ENCODE results near the gene KCNJ12. TPM values are rescaled to one million over a fixed set of nuclear protein-coding genes. Genes with fewer than 3 reads are reported as not detected.
"Not testable (repeated sequence)": the region's sequence is repeated elsewhere in the genome, so short reads cannot be mapped to it uniquely, and the experiment has no call there.

The KCNJ12 gene
- total RNA-seq, 1 experiment from 2014 or later, result 7.6 TPM

- H3K4me3 ChIP-seq (ENCODE audit: insufficient read depth, low read depth, low read length); DNase-seq; H3K27me3 ChIP-seq (ENCODE audit: control insufficient read depth, insufficient read depth, low read length); H3K36me3 ChIP-seq (replicated peaks; ENCODE audit: control insufficient read depth, insufficient read depth, low read length): not testable (repeated sequence)
Measured at GRCh38 chr17:21400187-21400569, 24.0 kb downstream of the KCNJ12 start.

GRCh38 chr17:21400816-21401593 lies 24.8 kb downstream of the KCNJ12 start:
- Histone ChIP-seq H3K27me3 (ENCODE audit: control insufficient read depth, insufficient read depth, low read length) (no peaks in the 10 kb centered on the region), H3K4me3 (ENCODE audit: insufficient read depth, low read depth, low read length) (no peak overlapping the region), H3K36me3 (replicated peaks; ENCODE audit: control insufficient read depth, insufficient read depth, low read length) (no peaks in the 10 kb centered on the region)
- no peak for DNase-seq

GRCh38 chr17:21402166-21402571 lies 26.0 kb downstream of the KCNJ12 start:
- not testable (repeated sequence) for DNase-seq; H3K36me3 ChIP-seq (replicated peaks; ENCODE audit: control insufficient read depth, insufficient read depth, low read length); H3K27me3 ChIP-seq (ENCODE audit: control insufficient read depth, insufficient read depth, low read length); H3K4me3 ChIP-seq (ENCODE audit: insufficient read depth, low read depth, low read length)

GRCh38 chr17:21402926-21403325 lies 26.8 kb downstream of the KCNJ12 start:
- not testable (repeated sequence) for H3K27me3 ChIP-seq (ENCODE audit: control insufficient read depth, insufficient read depth, low read length); DNase-seq; H3K4me3 ChIP-seq (ENCODE audit: insufficient read depth, low read depth, low read length); H3K36me3 ChIP-seq (replicated peaks; ENCODE audit: control insufficient read depth, insufficient read depth, low read length)

- not testable (repeated sequence) for H3K27me3 ChIP-seq (ENCODE audit: control insufficient read depth, insufficient read depth, low read length); H3K4me3 ChIP-seq (ENCODE audit: insufficient read depth, low read depth, low read length); H3K36me3 ChIP-seq (replicated peaks; ENCODE audit: control insufficient read depth, insufficient read depth, low read length); DNase-seq
Measured at GRCh38 chr17:21404106-21404505, 27.9 kb downstream of the KCNJ12 start.

- not testable (repeated sequence) for H3K36me3 ChIP-seq (replicated peaks; ENCODE audit: control insufficient read depth, insufficient read depth, low read length); DNase-seq; H3K27me3 ChIP-seq (ENCODE audit: control insufficient read depth, insufficient read depth, low read length); H3K4me3 ChIP-seq (ENCODE audit: insufficient read depth, low read depth, low read length)
Measured at GRCh38 chr17:21404539-21404938, 28.4 kb downstream of the KCNJ12 start.

GRCh38 chr17:21404956-21405731 lies 29.0 kb downstream of the KCNJ12 start:
- H3K27me3 ChIP-seq (ENCODE audit: control insufficient read depth, insufficient read depth, low read length); DNase-seq; H3K4me3 ChIP-seq (ENCODE audit: insufficient read depth, low read depth, low read length); H3K36me3 ChIP-seq (replicated peaks; ENCODE audit: control insufficient read depth, insufficient read depth, low read length): not testable (repeated sequence)

- DNase-seq; H3K36me3 ChIP-seq (replicated peaks; ENCODE audit: control insufficient read depth, insufficient read depth, low read length): not testable (repeated sequence)
Measured at GRCh38 chr17:21405904-21406400, 29.8 kb downstream of the KCNJ12 start.

GRCh38 chr17:21406616-21407404 lies 30.7 kb downstream of the KCNJ12 start:
- H3K36me3 ChIP-seq (replicated peaks; ENCODE audit: control insufficient read depth, insufficient read depth, low read length); DNase-seq; H3K4me3 ChIP-seq (ENCODE audit: insufficient read depth, low read depth, low read length); H3K27me3 ChIP-seq (ENCODE audit: control insufficient read depth, insufficient read depth, low read length): not testable (repeated sequence)

More at GRCh38 chr17:21405904-21406400, 29.8 kb downstream of the KCNJ12 start:
- not testable (repeated sequence) for H3K4me3 ChIP-seq (ENCODE audit: insufficient read depth, low read depth, low read length); H3K27me3 ChIP-seq (ENCODE audit: control insufficient read depth, insufficient read depth, low read length)

- DNase-seq; H3K27me3 ChIP-seq (ENCODE audit: control insufficient read depth, insufficient read depth, low read length); H3K4me3 ChIP-seq (ENCODE audit: insufficient read depth, low read depth, low read length); H3K36me3 ChIP-seq (replicated peaks; ENCODE audit: control insufficient read depth, insufficient read depth, low read length): not testable (repeated sequence)
Measured at GRCh38 chr17:21407752-21408151, 31.6 kb downstream of the KCNJ12 start.

GRCh38 chr17:21408224-21408623 lies 32.1 kb downstream of the KCNJ12 start:
- DNase-seq; H3K36me3 ChIP-seq (replicated peaks; ENCODE audit: control insufficient read depth, insufficient read depth, low read length); H3K4me3 ChIP-seq (ENCODE audit: insufficient read depth, low read depth, low read length); H3K27me3 ChIP-seq (ENCODE audit: control insufficient read depth, insufficient read depth, low read length): not testable (repeated sequence)

GRCh38 chr17:21408766-21409300 lies 32.7 kb downstream of the KCNJ12 start:
- H3K36me3 ChIP-seq (replicated peaks; ENCODE audit: control insufficient read depth, insufficient read depth, low read length); H3K27me3 ChIP-seq (ENCODE audit: control insufficient read depth, insufficient read depth, low read length); H3K4me3 ChIP-seq (ENCODE audit: insufficient read depth, low read depth, low read length); DNase-seq: not testable (repeated sequence)

- not testable (repeated sequence) for H3K27me3 ChIP-seq (ENCODE audit: control insufficient read depth, insufficient read depth, low read length); H3K36me3 ChIP-seq (replicated peaks; ENCODE audit: control insufficient read depth, insufficient read depth, low read length); H3K4me3 ChIP-seq (ENCODE audit: insufficient read depth, low read depth, low read length); DNase-seq
Measured at GRCh38 chr17:21409388-21409787, 33.2 kb downstream of the KCNJ12 start.

- not testable (repeated sequence) for H3K4me3 ChIP-seq (ENCODE audit: insufficient read depth, low read depth, low read length); H3K27me3 ChIP-seq (ENCODE audit: control insufficient read depth, insufficient read depth, low read length); DNase-seq; H3K36me3 ChIP-seq (replicated peaks; ENCODE audit: control insufficient read depth, insufficient read depth, low read length)
Measured at GRCh38 chr17:21409971-21410370, 33.8 kb downstream of the KCNJ12 start.
